Left lung (tissue), 10 donors: ENCODE measurements around the gene TMEM132E. TPM values are rescaled to one million over a fixed set of nuclear protein-coding genes. Genes with fewer than 3 reads are reported as not detected.

Source experiments
- ATAC-seq: fragments of 200-7000 bp; cut with Tn5 transposase; one replicate; pipeline ENCODE4 v1.9.1; 2020; ENCODE audit warnings: moderate library complexity
- DNase-seq, 4 donors: peaks; one replicate each; pipeline ENCODE4 v3.0.0-alpha.2; 2013 to 2020
- H3K27ac ChIP-seq, 2 donors: fragments of 200-600 bp; sonication (generic) in 1 of 2; one replicate each; pipeline versions ENCODE4 v1.5.0 to v1.8.0; 2020 to 2021
- H3K27me3 ChIP-seq, 2 donors: fragments of 200-600 bp; sonication (generic) in 1 of 2; one replicate each; pipeline versions ENCODE4 v1.5.0 to v1.8.0; 2020 to 2021
- H3K36me3 ChIP-seq, 2 donors: fragments of 200-600 bp; sonication (generic) in 1 of 2; one replicate each; pipeline versions ENCODE4 v1.5.0 to v1.8.0; 2020 to 2021
- H3K4me1 ChIP-seq, 2 donors: fragments of 200-600 bp; one replicate each; pipeline ENCODE4 v1.8.0; 2021
- H3K4me3 ChIP-seq, 2 donors: fragments of 200-600 bp; sonication (generic) in 1 of 2; one replicate each; pipeline versions ENCODE4 v1.5.0 to v1.8.0; 2020 to 2021; ENCODE audit warnings: mild to moderate bottlenecking in 1 of 2
- H3K9me3 ChIP-seq, 2 donors: fragments of 200-600 bp; sonication (generic) in 1 of 2; one replicate each; pipeline versions ENCODE4 v1.5.0 to v1.8.0; 2020 to 2021
- intact Hi-C, 2 donors: fragments of 100-400 bp; cut with DNase I; formaldehyde crosslinking; loops; one replicate each; pipeline versions ENCODE4 v1.11.2 to v1.14.2; 2022
- polyA plus RNA-seq, 6 donors: library from polyadenylated mRNA; unstranded; fragments of 120-200 nt; gene quantifications; one replicate each; pipeline ENCODE4 v1.2.1, GENCODE V29; 2013; ENCODE audit not compliant: insufficient read length in 6 of 6
- total RNA-seq, 2 donors: library from RNA; stranded (reverse); fragmentation: NEBNext Ultra II Directional; extraction: Animal tissue kit (Norgen Biotek cat#: 25700); gene quantifications; one replicate each; pipeline ENCODE4 v1.2.1, GENCODE V29; 2021
- TF ChIP-seq, protein P1 (sequence below), 2 donors: fragments of 200-600 bp; sonication (generic) in 1 of 2; IDR thresholded peaks; one replicate each; pipeline versions ENCODE4 v1.5.0 to v1.8.0; 2021; ENCODE audit warnings: antibody characterized with exemption in 2 of 2
- donor health status: DM: no; HTN: yes; CAD: no.
- donor health status: DM: no; HTN: no; CAD: no.

The TMEM132E gene
- total and polyA plus RNA-seq, 8 donors, result 0.08 to 0.32 (median 0.14) TPM

DNA sequence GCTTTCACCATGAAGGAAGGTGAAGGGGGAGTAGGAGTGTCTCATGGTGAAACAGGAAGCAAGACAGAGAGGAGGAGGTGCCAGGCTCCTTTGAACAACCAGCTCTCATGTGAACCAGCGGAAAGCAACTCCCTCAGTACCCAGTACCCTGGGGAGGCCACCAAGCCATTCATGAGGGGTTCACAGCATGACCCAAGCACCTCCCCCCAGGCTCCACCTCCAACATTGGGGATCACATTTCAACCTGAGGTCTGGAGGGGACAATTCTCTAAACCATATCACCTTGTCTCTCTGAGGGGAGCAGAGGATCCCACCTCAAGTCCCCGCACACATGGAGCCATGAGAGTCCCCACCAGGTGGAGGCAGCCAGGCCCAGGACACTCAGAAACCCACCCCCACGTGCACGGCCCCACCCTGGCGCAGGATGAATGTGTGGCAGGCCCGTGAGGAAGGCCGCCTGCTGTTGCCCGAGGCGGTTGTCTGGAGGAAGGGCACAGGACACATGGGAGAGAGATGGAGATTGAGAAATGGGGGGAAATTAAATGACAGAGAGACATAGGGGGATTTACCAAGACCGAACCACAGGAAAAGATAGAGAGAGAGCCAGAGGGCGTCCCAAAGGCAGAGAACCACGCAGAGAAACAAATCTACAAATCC is 85.9 kb downstream of the TMEM132E start:
- H3K4me3 ChIP-seq, result no peak overlapping the region
- no peak for ATAC-seq
- TF ChIP-seq, protein P1, sequence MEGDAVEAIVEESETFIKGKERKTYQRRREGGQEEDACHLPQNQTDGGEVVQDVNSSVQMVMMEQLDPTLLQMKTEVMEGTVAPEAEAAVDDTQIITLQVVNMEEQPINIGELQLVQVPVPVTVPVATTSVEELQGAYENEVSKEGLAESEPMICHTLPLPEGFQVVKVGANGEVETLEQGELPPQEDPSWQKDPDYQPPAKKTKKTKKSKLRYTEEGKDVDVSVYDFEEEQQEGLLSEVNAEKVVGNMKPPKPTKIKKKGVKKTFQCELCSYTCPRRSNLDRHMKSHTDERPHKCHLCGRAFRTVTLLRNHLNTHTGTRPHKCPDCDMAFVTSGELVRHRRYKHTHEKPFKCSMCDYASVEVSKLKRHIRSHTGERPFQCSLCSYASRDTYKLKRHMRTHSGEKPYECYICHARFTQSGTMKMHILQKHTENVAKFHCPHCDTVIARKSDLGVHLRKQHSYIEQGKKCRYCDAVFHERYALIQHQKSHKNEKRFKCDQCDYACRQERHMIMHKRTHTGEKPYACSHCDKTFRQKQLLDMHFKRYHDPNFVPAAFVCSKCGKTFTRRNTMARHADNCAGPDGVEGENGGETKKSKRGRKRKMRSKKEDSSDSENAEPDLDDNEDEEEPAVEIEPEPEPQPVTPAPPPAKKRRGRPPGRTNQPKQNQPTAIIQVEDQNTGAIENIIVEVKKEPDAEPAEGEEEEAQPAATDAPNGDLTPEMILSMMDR (IDR thresholded peaks at IDR 0.05), result no peak
- H3K27me3 ChIP-seq, result peaks cover 0 to 45% of the 10 kb centered on the region in 2 donors
- DNase-seq, result no peak
- no peaks in the 10 kb centered on the region for H3K4me1 ChIP-seq
- intact Hi-C loops, result no loop called here
- H3K9me3 ChIP-seq, result no peaks in the 10 kb centered on the region
- H3K27ac ChIP-seq, result no peak overlapping the region
- no peaks in the 10 kb centered on the region for H3K36me3 ChIP-seq

DNA sequence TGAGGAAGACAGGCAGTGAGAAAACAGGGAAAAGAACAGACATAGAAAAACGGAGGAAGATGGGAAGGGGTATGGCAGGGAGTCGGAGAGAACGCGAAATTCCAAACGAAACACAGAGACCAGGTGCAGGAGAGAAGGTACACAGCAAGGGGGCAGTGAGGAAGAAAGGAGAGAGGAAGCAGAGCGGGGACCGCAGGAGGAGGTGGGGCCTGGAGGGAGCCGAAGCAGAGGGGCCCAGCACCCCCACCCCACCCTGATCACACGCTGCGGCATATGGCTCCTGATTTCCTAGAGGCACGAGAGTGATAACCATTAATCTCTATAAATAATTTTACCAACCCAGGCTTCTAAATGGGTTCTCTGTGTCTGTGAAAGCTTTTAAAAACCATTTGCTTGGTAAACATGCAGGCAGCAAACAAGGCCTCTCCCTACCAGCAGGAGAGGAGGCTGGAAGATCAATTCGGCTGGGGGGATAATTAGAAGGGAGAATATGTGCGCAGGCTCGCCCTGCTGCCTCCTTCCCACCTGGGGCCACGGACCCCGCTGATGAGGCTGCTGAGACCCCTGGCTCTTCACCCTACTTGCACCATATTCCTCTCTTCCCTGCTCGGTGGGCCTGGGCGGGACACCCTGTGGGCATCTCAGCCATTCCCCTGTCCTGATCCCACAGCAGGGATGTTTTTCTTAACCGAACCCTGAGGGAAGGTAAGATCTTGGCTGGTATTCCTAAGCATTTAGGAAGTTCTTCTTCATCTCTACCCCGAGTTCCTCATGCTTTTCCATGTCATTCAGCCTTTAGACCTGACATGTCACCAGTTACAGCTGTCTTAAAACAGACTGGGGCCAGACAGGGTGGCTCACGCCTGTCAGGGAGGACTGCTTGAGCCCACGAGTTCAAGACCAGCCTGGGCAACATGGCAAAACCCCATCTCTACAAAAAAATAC is 86.7 kb downstream of the TMEM132E start:
- no peak overlapping the region for H3K27ac ChIP-seq
- peaks cover 0 to 42% of the 10 kb centered on the region in 2 donors for H3K27me3 ChIP-seq
- no peaks in the 10 kb centered on the region for H3K36me3 ChIP-seq
- DNase-seq (no peak), ATAC-seq (no peak)
- TF ChIP-seq, protein P1 (IDR thresholded peaks at IDR 0.05), result no peak
- intact Hi-C loops, result no loop called here
- no peaks in the 10 kb centered on the region for H3K9me3 ChIP-seq
- H3K4me1 ChIP-seq, result no peaks in the 10 kb centered on the region
- H3K4me3 ChIP-seq, result no peak overlapping the region

DNA sequence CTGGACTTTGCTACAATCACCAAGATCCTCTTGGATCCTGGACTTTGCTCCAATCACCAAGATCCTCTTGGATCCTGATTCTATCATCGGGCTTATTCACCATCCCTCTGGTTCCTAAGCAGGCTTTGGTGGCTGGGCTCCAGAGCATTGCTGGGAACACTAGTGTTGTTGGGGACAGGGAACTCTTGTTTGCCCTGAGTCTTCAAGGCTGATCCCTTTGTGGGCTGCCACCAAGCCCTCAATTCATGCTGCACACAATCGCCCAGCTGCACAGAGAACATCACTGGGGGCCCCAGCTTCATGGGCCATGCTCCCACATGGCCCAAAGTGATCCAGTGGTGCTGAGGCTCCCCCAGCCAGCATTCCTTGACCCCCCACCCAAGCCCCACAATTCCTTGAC is 88.3 kb downstream of the TMEM132E start:
- TF ChIP-seq, protein P1 (IDR thresholded peaks at IDR 0.05), result no peak
- Histone ChIP-seq H3K27ac (no peak overlapping the region), H3K4me3 (no peak overlapping the region), H3K27me3 (peaks cover 0 to 42% of the 10 kb centered on the region in 2 donors), H3K9me3 (no peaks in the 10 kb centered on the region), H3K4me1 (no peaks in the 10 kb centered on the region), H3K36me3 (no peaks in the 10 kb centered on the region)
- DNase-seq (no peak), ATAC-seq (no peak)
- intact Hi-C loops, result no loop called here

DNA sequence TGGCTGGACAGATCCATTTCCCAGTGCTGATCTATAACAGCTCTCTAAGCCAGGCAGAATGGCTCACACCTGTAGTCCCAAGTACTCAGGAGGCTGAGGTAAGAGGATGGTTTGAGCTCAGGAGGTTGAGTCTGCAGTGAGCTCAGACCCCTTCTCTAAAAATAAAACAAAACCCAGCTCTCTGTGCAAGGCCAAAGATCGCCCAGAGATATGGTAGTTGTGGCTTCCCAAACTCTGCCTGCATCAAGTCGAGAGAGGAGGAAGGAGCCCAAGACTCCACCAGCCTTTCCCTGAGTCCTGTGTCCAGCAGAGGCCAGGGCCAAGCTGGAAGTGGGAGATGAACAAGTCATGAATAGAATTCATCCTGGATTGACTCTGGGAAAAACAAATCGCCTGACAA is 88.8 kb downstream of the TMEM132E start:
- Histone ChIP-seq H3K4me3 (no peak overlapping the region), H3K36me3 (no peaks in the 10 kb centered on the region), H3K27ac (no peak overlapping the region), H3K27me3 (peaks cover 0 to 42% of the 10 kb centered on the region in 2 donors), H3K4me1 (no peaks in the 10 kb centered on the region), H3K9me3 (no peaks in the 10 kb centered on the region)
- intact Hi-C loops, result no loop called here
- DNase-seq (no peak), ATAC-seq (no peak)
- TF ChIP-seq, protein P1 (IDR thresholded peaks at IDR 0.05), result no peak

DNA sequence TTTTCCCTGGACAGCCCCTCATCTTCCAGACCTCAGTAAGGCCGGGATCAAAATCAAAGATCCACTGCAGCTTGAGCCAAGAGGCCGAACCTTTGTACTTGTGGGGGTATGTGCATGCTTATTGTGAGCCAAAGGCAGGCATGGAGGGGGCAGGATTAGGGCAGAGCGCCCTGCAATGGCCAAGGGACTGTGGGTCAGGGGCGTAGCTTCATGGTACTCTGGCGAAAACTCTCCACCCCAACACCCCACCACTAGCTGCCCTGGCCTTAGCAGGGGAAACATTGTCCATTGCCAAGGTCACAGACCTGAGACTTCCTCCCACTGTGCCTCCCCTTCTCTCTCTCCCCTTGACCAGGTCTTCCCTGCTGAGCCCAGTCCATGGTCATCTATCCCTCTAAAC is 90.1 kb downstream of the TMEM132E start:
- ATAC-seq (no peak), DNase-seq (no peak)
- Histone ChIP-seq H3K27ac (no peak overlapping the region), H3K4me3 (no peak overlapping the region), H3K27me3 (peaks cover 0 to 42% of the 10 kb centered on the region in 2 donors), H3K9me3 (no peaks in the 10 kb centered on the region), H3K36me3 (no peaks in the 10 kb centered on the region), H3K4me1 (no peaks in the 10 kb centered on the region)
- intact Hi-C loops, result no loop called here
- TF ChIP-seq, protein P1 (IDR thresholded peaks at IDR 0.05), result no peak
